Hepatocyte (in vitro differentiated cells): ENCODE data around the gene LCE2C. TPM values are rescaled to one million over a fixed set of nuclear protein-coding genes. Genes with fewer than 3 reads are reported as not detected.
"Not testable (repeated sequence)": the region's sequence is repeated elsewhere in the genome, so short reads cannot be mapped to it uniquely, and the experiment has no call there.

Experiments
- DNase-seq: peaks from one replicate; pipeline ENCODE4 v3.0.0-alpha.2; 2016; ENCODE audit warnings: low spot score
- H2AFZ ChIP-seq: fragments of 200-600 bp; sonication (generic); 2 replicates; pipeline ENCODE4 v1.6.0; 2016; ENCODE audit warnings: antibody characterized with exemption, mild to moderate bottlenecking
- H3K27ac ChIP-seq: fragments of 200-600 bp; sonication (generic); 2 replicates; pipeline ENCODE4 v1.5.1; 2016; ENCODE audit warnings: mild to moderate bottlenecking
- H3K27me3 ChIP-seq: fragments of 200-600 bp; sonication (generic); 2 replicates; pipeline ENCODE4 v1.6.1; 2016
- H3K36me3 ChIP-seq: fragments of 200-600 bp; sonication (generic); replicated peaks from 2 replicates; pipeline ENCODE4 v1.5.1; 2016; ENCODE audit warnings: low read depth; ENCODE audit not compliant: insufficient read depth
- H3K4me1 ChIP-seq: fragments of 200-600 bp; sonication (generic); 2 replicates; pipeline ENCODE4 v1.5.1; 2016; ENCODE audit warnings: mild to moderate bottlenecking, moderate library complexity; ENCODE audit not compliant: insufficient read depth
- H3K4me2 ChIP-seq: fragments of 200-600 bp; sonication (generic); 2 replicates; pipeline ENCODE4 v1.6.0; 2016
- H3K4me3 ChIP-seq: fragments of 200-600 bp; sonication (generic); 2 replicates; pipeline ENCODE4 v1.5.1; 2016; ENCODE audit warnings: mild to moderate bottlenecking
- H3K79me2 ChIP-seq: fragments of 200-600 bp; sonication (generic); 2 replicates; pipeline ENCODE4 v1.6.0; 2017; ENCODE audit warnings: mild to moderate bottlenecking
- H3K9me2 ChIP-seq: fragments of 200-600 bp; sonication (generic); replicated peaks from 2 replicates; pipeline ENCODE4 v1.6.0; 2017; ENCODE audit warnings: mild to moderate bottlenecking; ENCODE audit not compliant: insufficient read depth
- H3K9me3 ChIP-seq: fragments of 200-600 bp; sonication (generic); 2 replicates; pipeline ENCODE4 v1.5.1; 2016; ENCODE audit warnings: low read depth, mild to moderate bottlenecking
- H4K20me1 ChIP-seq: fragments of 200-600 bp; sonication (generic); 2 replicates; pipeline ENCODE4 v1.6.0; 2016; ENCODE audit warnings: mild to moderate bottlenecking; ENCODE audit not compliant: insufficient read depth, poor library complexity, severe bottlenecking
- EZH2 ChIP-seq: fragments of 200-600 bp; sonication (generic); IDR thresholded peaks from 2 replicates; pipeline ENCODE4 v1.6.1; 2016; ENCODE audit warnings: antibody characterized with exemption, mild to moderate bottlenecking, borderline replicate concordance
- EZH2phosphoT487 ChIP-seq: fragments of 200-600 bp; sonication (generic); IDR thresholded peaks from one replicate; pipeline ENCODE4 v1.6.1; 2018; ENCODE audit warnings: antibody characterized with exemption, mild to moderate bottlenecking, low read depth, moderate library complexity; ENCODE audit not compliant: unreplicated experiment, severe bottlenecking
- WGBS: methylation state at CpG from one replicate; pipeline ENCODE4 v1.1.6; 2016; ENCODE audit warnings: low lambda C conversion rate; ENCODE audit errors: missing lambda C conversion rate; 5-methylcytosine and 5-hydroxymethylcytosine counted together
- polyA plus RNA-seq: library from polyadenylated mRNA; unstranded; fragments of >200 nt; fragmentation: Nextera tagmentation; extraction: Ambion mirVana; gene quantifications from 2 replicates; pipeline ENCODE4 v1.2.1, GENCODE V29; 2016
- total RNA-seq: library from RNA; depleted of rRNA; stranded (reverse); fragments of >200 nt; gene quantifications from 2 replicates; pipeline ENCODE4 v1.2.3, GENCODE V29; 2014
- TF ChIP-seq, protein P1 (sequence below): fragments of 200-600 bp; sonication (generic); IDR thresholded peaks from 2 replicates; pipeline ENCODE4 v1.5.1; 2016; ENCODE audit warnings: antibody characterized with exemption, mild to moderate bottlenecking; ENCODE audit not compliant: poor library complexity

Gene LCE2C
- total and polyA plus RNA-seq, 2 experiments from 2014 or later: not detected

DNA sequence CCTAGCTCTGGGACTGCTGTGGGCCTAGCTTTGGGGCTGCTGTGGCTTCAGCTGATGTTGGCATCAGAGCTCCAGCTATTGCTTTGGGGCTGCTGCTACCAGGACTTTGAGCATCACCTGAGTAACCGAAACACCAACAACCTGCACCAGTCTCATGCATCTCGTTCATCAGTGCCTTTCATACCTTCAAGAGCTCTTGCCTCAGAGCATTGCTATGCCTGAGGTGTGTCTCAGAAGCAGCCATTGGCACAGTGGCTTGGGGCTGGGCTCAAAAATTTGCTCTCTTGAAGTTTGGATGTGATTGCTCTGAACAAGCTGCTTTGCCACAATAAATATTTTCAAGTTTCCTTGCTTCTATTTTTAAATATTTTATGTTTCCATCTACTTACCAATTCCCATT is 18.6 kb upstream of the LCE2C start:
- 41% methylated on average over 2 of the region's 2 CpGs for WGBS

DNA sequence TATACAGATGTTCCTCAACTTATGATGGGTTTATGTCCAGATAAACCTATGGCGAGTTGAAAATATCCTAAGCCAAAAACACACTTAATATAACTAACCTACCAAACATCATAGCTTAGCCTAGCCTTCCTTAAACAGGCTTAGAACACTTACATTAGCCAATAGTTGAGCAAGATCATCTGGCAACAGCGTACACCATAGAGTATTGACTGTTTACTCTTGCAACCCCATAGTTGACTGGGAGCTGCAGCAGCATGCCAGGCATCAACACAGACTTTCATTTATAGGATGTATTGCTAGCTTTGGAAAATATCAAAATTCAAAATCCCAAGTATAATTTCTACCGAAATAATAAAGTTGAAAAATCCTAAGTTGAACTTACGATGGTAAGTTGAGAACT is 17.4 kb upstream of the LCE2C start:
- Histone ChIP-seq H3K79me2 (no peaks in the 10 kb centered on the region), H3K4me3 (no peak overlapping the region), H3K9me3 (no peaks in the 10 kb centered on the region), H3K36me3 (no peaks in the 10 kb centered on the region), H2AFZ (no peak overlapping the region), H3K4me2 (no peak overlapping the region), H3K27ac (no peak overlapping the region), H3K27me3 (no peaks in the 10 kb centered on the region), H3K9me2 (no peaks in the 10 kb centered on the region), H3K4me1 (no peaks in the 10 kb centered on the region), H4K20me1 (no peaks in the 10 kb centered on the region)
- WGBS: 54% methylated on average over 4 of the region's 4 CpGs
- no peak for DNase-seq
- no peak for TF ChIP-seq EZH2
- TF ChIP-seq EZH2phosphoT487: no peak
- TF ChIP-seq, protein P1, sequence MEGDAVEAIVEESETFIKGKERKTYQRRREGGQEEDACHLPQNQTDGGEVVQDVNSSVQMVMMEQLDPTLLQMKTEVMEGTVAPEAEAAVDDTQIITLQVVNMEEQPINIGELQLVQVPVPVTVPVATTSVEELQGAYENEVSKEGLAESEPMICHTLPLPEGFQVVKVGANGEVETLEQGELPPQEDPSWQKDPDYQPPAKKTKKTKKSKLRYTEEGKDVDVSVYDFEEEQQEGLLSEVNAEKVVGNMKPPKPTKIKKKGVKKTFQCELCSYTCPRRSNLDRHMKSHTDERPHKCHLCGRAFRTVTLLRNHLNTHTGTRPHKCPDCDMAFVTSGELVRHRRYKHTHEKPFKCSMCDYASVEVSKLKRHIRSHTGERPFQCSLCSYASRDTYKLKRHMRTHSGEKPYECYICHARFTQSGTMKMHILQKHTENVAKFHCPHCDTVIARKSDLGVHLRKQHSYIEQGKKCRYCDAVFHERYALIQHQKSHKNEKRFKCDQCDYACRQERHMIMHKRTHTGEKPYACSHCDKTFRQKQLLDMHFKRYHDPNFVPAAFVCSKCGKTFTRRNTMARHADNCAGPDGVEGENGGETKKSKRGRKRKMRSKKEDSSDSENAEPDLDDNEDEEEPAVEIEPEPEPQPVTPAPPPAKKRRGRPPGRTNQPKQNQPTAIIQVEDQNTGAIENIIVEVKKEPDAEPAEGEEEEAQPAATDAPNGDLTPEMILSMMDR: no peak

More for the DNA sequence above, 18.6 kb upstream of the LCE2C start:
- no peaks in the 10 kb centered on the region for H3K9me2 ChIP-seq
- no peak overlapping the region for H3K4me3 ChIP-seq
- H3K27me3 ChIP-seq: no peaks in the 10 kb centered on the region
- no peak for TF ChIP-seq EZH2phosphoT487
- TF ChIP-seq EZH2: no peak
- TF ChIP-seq, protein P1: no peak
- no peak for DNase-seq
- no peaks in the 10 kb centered on the region for H3K9me3 ChIP-seq
- no peak overlapping the region for H3K4me2 ChIP-seq
- H4K20me1 ChIP-seq: no peaks in the 10 kb centered on the region
- no peak overlapping the region for H2AFZ ChIP-seq
- H3K4me1 ChIP-seq: no peaks in the 10 kb centered on the region
- H3K36me3 ChIP-seq: no peaks in the 10 kb centered on the region
- no peaks in the 10 kb centered on the region for H3K79me2 ChIP-seq
- H3K27ac ChIP-seq: no peak overlapping the region

DNA sequence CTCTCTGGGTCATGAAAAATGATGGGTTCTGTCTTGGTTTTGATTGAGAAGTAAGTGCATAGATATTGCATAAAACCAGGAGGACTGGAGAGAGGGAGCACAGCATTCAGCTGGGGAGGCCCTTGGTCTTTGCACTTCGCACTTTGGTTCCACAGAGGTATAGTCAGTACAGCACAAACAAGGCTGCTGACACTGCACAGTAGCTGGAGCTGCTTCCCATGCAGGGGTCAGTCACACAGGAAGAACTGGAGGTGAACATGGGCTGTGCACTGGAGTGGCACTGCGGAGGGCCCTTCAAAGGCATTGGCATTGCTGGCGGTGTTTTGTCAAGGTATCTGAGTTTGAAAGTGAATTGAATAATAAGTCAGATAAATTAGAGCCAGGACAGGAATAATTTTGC is 16.4 kb upstream of the LCE2C start:
- Histone ChIP-seq H3K79me2 (no peaks in the 10 kb centered on the region), H3K4me2 (no peak overlapping the region), H3K4me3 (no peak overlapping the region), H3K9me2 (no peaks in the 10 kb centered on the region), H3K27ac (no peak overlapping the region), H3K36me3 (no peaks in the 10 kb centered on the region), H3K9me3 (no peaks in the 10 kb centered on the region), H3K27me3 (no peaks in the 10 kb centered on the region), H3K4me1 (no peaks in the 10 kb centered on the region), H4K20me1 (no peaks in the 10 kb centered on the region), H2AFZ (no peak overlapping the region)
- WGBS: 56% methylated on average over 3 of the region's 3 CpGs
- TF ChIP-seq EZH2phosphoT487 (no peak), EZH2 (no peak)
- TF ChIP-seq, protein P1: no peak
- DNase-seq: no peak

DNA sequence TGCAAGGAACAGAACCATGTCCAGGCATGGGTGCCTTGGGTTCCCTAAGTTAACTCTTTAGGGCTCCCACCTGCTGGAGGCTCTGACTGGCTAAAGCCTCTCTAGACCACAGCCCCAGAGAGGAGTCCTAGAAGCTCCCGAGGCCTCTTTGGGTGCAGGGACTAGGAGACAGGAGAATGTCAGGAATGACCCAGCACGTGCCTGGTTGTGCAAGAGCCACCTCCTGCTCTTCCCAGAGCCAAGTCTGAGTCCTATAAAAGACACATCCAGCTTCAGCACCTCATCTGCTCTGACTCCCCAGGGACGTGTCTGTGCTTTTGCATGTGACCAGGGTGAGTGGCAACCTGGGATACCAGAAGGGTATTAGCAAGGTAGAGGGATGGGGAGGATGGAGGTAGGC is 12.0 kb upstream of the LCE2C start, which contains the start of gene LCE2D:
TSS of gene LCE2D (plus strand) at position 283 of the 400 bp plus-strand sequence. CDS start 726 bp downstream, outside the sequence.
- 52% methylated on average over 3 of the region's 3 CpGs for WGBS
- Histone ChIP-seq H3K9me2 (no peaks in the 10 kb centered on the region), H3K9me3 (no peaks in the 10 kb centered on the region), H2AFZ (no peak within 1 kb of the TSS), H3K79me2 (no peaks in the 10 kb centered on the region), H3K36me3 (no peaks in the 10 kb centered on the region), H3K4me2 (no peak within 1 kb of the TSS), H3K4me3 (no peak within 1 kb of the TSS), H3K4me1 (no peaks in the 10 kb centered on the region), H3K27ac (no peak within 1 kb of the TSS), H4K20me1 (no peaks in the 10 kb centered on the region), H3K27me3 (no peaks in the 10 kb centered on the region)
- DNase-seq: no peak
- no peak for TF ChIP-seq EZH2
- TF ChIP-seq EZH2phosphoT487: no peak
- TF ChIP-seq, protein P1: no peak

DNA sequence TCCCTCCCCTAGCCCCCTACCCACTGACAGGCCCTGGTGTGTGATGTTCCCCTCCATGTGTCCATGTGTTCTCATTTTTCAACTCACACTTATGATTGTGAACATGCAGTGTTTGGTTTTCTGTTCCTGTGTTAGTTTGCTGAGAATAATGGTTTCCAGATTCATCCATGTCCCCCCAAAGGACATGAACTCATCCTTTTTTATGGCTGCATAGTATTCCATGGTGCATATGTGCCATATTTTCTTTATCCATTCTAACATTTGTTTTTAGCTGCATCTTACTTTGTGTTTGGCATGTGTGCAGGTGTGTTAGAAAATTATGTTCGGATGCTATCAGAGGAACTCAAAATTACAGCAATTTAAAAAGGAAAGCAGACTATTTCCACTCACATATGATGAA is 8.9 kb upstream of the LCE2C start:
- not testable (repeated sequence) for H3K79me2 ChIP-seq, H3K36me3 ChIP-seq

More for the DNA sequence above, 8.9 kb upstream of the LCE2C start:
- DNase-seq, H3K27ac ChIP-seq, H3K4me2 ChIP-seq, H3K27me3 ChIP-seq, H3K9me3 ChIP-seq, H3K9me2 ChIP-seq, H3K4me1 ChIP-seq, H4K20me1 ChIP-seq, H3K4me3 ChIP-seq, H2AFZ ChIP-seq: not testable (repeated sequence)
- WGBS: 92% methylated on average over 1 of the region's 1 CpG
